HG02678 (cell line): ENCODE results near the gene LITAFD.
A peak's percentile ranks its signal among the peaks of the same experiment; 100 is the strongest.

Experiments used
- ATAC-seq: cut with Tn5 transposase; IDR thresholded peaks from one replicate; pipeline ENCODE4 v1.9.1; 2021; ENCODE audit warnings: mild to moderate bottlenecking, moderate library complexity; ENCODE audit not compliant: unreplicated experiment

LITAFD gene

DNA sequence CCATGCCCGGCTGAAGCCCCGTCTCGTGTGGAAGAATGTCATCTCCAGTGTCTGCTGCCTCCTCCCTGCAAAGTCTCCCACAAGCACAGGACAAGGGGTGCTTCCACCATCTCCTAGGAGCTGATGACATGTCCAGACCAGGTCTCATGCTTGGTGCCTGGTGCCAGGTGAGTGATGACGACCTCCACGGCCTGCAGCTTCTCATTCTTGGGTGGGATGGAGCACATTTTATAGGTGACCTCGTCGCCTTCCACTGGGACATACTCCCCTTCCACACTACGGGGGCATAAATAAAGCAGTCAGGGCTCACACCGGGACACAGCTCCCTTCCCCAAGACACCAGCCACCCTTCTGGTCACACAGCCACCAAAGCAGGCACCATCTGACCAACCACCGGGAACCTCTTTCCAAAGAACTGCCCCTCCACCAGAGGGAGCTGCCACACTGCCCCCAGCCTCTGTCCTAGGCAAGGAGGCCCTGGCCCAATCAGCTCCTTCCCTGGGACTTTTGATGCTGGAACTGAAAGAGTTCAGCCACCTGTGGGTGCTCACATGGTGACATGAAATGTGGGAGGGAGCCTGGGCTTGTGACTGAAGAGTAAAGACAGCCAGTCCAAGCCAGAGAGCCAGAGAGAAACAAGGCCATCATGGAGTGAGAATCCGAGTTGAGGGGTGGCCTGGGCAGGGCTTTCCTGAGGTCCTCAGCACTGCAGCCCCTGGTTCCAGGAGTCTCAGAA is 26.9 kb upstream of the LITAFD start:
- ATAC-seq: no peak

- no peak for ATAC-seq
These were observed 26.2 kb upstream of the LITAFD start for GRCh38 chr16:8855972-8856371.

DNA sequence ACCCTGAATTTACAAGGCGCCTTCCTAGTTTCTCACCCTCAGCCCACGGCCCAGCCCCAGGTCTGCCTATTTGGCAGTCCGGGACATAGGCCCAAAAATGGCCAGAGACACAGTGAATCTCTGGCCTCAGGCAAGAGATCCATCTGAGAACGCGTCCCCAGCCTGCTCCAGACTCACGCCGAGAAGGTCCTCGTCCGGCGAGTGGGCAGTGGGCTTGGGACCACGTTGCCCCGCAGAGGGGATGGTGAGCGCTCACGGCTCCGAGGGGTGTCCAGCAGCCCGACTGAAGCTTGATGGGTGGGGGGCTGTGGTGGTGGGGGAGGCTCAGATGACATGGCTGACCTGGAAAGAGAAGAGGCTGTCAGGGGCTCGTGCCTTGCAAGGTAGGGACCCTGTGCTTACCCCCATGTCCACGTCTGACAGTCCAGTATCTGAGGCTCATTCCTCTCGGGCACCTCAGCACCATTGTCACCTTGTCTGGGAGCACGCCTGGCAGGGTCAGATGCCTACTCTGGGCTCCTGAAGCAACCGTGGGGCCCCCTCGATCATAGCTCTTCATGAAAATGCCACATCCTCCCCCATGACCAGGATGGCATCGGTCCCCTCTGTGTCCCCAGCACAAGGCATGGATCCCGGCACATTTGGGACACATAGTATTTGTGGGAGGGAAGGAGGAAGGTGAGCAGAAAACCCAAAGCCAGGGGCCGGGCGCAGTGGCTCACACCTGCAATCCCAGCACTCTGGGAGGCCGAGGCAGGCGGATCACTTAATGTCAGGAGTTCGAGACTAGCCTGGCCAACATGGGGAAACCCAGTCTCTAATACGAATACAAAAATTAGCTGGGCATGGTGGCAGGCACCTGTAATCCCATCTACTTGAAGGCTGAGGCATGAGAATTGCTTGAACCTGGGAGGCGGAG is 22.9 kb upstream of the LITAFD start:
- no peak for ATAC-seq

GRCh38 chr16:8859913-8860881 is 22.0 kb upstream of the LITAFD start:
- no peak for ATAC-seq

DNA sequence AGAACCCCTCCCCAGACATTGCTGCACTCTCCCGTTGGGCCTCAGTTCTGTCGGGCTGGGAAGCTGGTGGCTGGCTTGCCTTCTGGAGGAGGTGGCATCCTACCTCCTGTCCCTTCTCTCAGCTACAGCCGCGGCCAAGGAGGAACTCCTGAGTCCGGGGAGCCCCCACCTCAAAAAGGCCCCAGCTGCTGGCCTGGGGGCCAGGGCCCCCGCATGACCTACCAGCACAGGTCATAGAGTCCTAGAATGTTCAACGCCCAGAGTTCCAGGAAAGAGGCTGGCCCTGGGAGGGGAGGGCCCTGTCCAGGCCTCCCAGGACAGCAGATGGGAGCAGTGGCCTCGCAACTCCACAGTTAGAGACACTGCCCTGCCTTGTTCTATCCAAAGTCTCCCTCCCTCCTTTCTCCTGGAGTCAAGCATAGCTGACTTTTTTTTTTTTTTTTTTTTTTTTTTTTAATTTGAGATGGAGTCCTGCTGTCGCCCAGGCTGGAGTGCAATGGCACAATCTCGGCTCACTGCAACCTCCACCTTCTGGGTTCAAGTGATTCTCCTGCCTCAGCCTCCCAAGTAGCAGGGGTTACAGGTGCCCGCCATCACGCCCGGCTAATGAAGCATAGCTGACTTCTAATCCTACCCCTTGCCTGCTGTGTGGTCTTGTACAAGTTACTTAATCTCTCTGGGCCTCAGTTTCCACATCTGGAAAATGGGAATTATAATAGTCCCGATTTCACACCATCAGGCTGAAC is 20.4 kb upstream of the LITAFD start:
- ATAC-seq: no peak

GRCh38 chr16:8862309-8863130 is 19.6 kb upstream of the LITAFD start:
- ATAC-seq: no peak

DNA sequence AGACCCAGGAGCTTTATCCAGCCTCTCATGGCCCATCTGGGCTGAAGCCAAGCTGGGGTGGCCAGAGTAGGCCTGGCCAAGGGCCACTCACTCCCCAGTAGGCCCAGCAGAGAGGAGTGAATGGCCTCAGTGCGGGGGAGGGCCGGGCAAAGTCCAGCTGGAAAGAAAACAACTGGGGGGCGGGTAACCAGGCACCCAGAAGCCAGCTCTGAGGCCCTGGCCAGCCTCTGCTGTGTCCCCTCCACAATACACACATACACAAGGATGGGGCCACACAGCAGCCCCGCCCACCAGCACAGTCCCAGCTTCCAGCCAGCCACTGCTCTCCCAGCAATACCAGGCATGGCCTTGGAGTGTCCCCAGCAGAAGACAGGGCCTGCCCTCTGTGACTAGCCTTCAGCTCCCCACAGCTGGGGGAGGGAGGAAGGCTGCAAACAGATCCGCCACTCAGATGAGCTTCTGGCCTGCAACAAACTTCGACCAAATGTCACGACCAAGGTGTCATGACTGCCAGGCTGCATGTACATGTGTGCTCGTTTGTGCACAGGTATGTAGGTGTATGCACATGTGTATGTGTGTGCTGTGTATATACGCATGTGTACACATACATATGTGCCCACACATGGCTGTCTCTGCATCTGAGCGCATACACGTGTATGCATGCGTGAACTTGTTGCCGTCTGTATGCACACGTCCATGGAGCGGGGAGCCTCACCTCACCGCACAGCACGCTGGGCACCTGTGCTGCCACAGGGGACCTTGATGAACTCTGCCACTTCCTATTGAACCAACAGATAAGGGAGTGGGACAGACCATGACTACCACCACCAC is 18.3 kb upstream of the LITAFD start:
- no peak for ATAC-seq

DNA sequence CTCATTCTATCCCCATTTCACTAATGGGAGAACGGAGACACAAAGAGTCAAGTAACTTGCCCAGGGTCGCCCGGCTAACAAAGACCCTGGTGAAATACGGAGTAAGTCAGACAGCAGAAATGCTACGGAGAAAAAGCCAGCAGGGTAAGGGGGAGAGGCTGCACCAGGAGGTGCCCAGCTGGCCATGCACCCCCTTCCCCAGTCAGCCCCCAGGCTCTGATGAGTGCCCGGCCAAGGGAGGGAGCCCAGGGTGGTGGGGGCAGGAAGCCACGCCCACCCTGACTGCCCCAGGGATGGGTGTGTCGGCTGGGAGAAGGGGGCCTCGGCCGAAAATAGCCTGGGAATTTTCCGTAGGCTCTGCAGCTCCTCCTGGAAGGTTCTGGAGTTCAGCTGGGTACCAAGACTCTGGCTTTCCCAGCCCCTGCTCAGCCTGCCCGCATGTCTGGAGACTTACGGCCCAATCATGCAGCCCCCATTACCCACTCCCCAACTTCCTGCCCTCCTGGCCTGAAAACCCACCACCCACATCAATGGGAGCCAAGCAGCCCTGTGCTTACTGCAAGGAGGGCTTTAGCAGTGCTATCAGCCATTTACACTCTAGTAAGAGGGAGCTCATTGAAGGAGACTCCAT is 17.6 kb upstream of the LITAFD start:
- ATAC-seq: no peak

- ATAC-seq: no peak
These were observed 16.8 kb upstream of the LITAFD start for GRCh38 chr16:8865145-8865882.

GRCh38 chr16:8866118-8866883 is 15.8 kb upstream of the LITAFD start:
- ATAC-seq: no peak

- no peak for ATAC-seq
These were observed 15.3 kb upstream of the LITAFD start for GRCh38 chr16:8866884-8867215.

- ATAC-seq: no peak
These were observed 14.8 kb upstream of the LITAFD start for GRCh38 chr16:8867216-8867931.

DNA sequence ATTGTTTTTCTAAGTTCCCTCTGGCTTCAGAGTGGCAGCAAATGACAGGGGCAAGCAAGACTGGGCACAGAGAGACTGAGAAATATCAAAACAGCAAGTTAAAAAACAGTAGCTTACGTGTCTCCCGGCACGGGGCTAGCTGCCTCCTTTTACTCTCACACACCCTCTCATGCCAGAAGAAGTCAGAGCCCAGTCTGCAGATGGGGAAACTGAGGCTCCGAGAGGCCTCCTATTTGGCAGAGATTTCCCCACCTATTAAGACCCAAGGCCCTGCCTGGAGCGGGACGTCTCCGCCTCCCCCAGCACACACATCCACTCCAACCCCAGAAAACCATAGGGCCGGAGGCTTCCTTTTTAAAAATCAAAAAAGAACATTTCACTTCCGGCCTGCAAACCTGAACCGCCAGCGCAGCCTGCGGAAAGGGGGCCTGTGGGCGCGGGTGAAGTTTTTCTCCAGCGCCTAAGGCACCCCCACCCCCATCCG is 14.2 kb upstream of the LITAFD start:
- no peak for ATAC-seq

GRCh38 chr16:8868416-8869211 is 13.5 kb upstream of the LITAFD start, which contains the start of gene CARHSP1:
Gene CARHSP1, minus strand, starts transcription at chr16:8869006. Its CDS starts 9,678 bp downstream, at chr16:8859328.
- ATAC-seq: peak; percentile 68
